HEK293 (cell line): ENCODE results near the gene AK6.

Experiments used
- GFI1B ChIP-seq: fragments of 450-650 bp; formaldehyde crosslinking; IDR thresholded peaks from 2 replicates; pipeline ENCODE4 v1.5.1; 2016; ENCODE audit warnings: missing biosample characterization, missing genetic modification characterization
- KLF17 ChIP-seq: fragments of 450-650 bp; formaldehyde crosslinking; IDR thresholded peaks from 2 replicates; pipeline ENCODE4 v1.5.1; 2016; ENCODE audit warnings: missing biosample characterization, missing genetic modification characterization
- KLF8 ChIP-seq: fragments of 450-650 bp; formaldehyde crosslinking; IDR thresholded peaks from 2 replicates; pipeline ENCODE4 v1.5.1; 2016; ENCODE audit warnings: missing biosample characterization, missing genetic modification characterization
- RBAK ChIP-seq: fragments of 450-650 bp; formaldehyde crosslinking; IDR thresholded peaks from 2 replicates; pipeline ENCODE4 v1.5.1; 2016; ENCODE audit warnings: missing biosample characterization, missing genetic modification characterization
- SETDB1 ChIP-seq: IDR thresholded peaks from one replicate; pipeline ENCODE4 v1.6.1; 2017; ENCODE audit warnings: mild to moderate bottlenecking, low read length, moderate library complexity, mixed read lengths; ENCODE audit not compliant: insufficient read length
- TCF7L2 ChIP-seq: IDR thresholded peaks from 2 replicates; pipeline ENCODE4 v1.6.1; 2011; ENCODE audit warnings: low read depth, mild to moderate bottlenecking, inconsistent platforms, low read length, moderate library complexity, borderline replicate concordance
- ZFP41 ChIP-seq: fragments of 450-650 bp; formaldehyde crosslinking; IDR thresholded peaks from 2 replicates; pipeline ENCODE4 v1.5.1; 2016; ENCODE audit warnings: missing biosample characterization, missing genetic modification characterization, borderline replicate concordance
- ZNF10 ChIP-seq: fragments of 450-650 bp; formaldehyde crosslinking; IDR thresholded peaks from 2 replicates; pipeline ENCODE4 v1.5.1; 2017; ENCODE audit warnings: missing biosample characterization, missing genetic modification characterization
- ZNF121 ChIP-seq: fragments of 450-650 bp; formaldehyde crosslinking; IDR thresholded peaks from 2 replicates; pipeline ENCODE4 v1.5.1; 2016; ENCODE audit warnings: missing biosample characterization, missing genetic modification characterization
- ZNF133 ChIP-seq: fragments of 450-650 bp; formaldehyde crosslinking; IDR thresholded peaks from 2 replicates; pipeline ENCODE4 v1.5.1; 2016; ENCODE audit warnings: missing biosample characterization, missing genetic modification characterization
- ZNF174 ChIP-seq: fragments of 450-650 bp; formaldehyde crosslinking; IDR thresholded peaks from 2 replicates; pipeline ENCODE4 v1.5.0; 2017; ENCODE audit warnings: missing biosample characterization, mild to moderate bottlenecking, missing genetic modification characterization
- ZNF214 ChIP-seq: fragments of 450-650 bp; formaldehyde crosslinking; IDR thresholded peaks from 2 replicates; pipeline ENCODE4 v1.5.1; 2017; ENCODE audit warnings: missing biosample characterization, mild to moderate bottlenecking, missing genetic modification characterization, borderline replicate concordance
- ZNF239 ChIP-seq: fragments of 450-650 bp; formaldehyde crosslinking; IDR thresholded peaks from 2 replicates; pipeline ENCODE4 v1.5.1; 2016; ENCODE audit warnings: missing biosample characterization, missing genetic modification characterization
- ZNF324 ChIP-seq: fragments of 450-650 bp; formaldehyde crosslinking; IDR thresholded peaks from 2 replicates; pipeline ENCODE4 v1.5.1; 2016; ENCODE audit warnings: missing biosample characterization, missing genetic modification characterization
- ZNF335 ChIP-seq: fragments of 450-650 bp; formaldehyde crosslinking; conservative IDR thresholded peaks from 2 replicates; pipeline ENCODE4 v1.5.1; 2016; ENCODE audit warnings: missing biosample characterization, missing genetic modification characterization
- ZNF510 ChIP-seq: fragments of 450-650 bp; formaldehyde crosslinking; IDR thresholded peaks from 2 replicates; pipeline ENCODE4 v1.5.1; 2018; ENCODE audit warnings: mild to moderate bottlenecking, missing genetic modification characterization, missing biosample characterization; ENCODE audit not compliant: insufficient replicate concordance
- ZNF513 ChIP-seq: fragments of 450-650 bp; IDR thresholded peaks from 2 replicates; pipeline ENCODE4 v1.5.1; 2018; ENCODE audit warnings: missing biosample characterization, missing genetic modification characterization
- ZNF530 ChIP-seq: fragments of 450-650 bp; formaldehyde crosslinking; IDR thresholded peaks from 2 replicates; pipeline ENCODE4 v1.5.1; 2016; ENCODE audit warnings: low read depth, missing biosample characterization, missing genetic modification characterization
- ZNF621 ChIP-seq: fragments of 450-650 bp; formaldehyde crosslinking; IDR thresholded peaks from 2 replicates; pipeline ENCODE4 v1.5.1; 2017; ENCODE audit warnings: missing biosample characterization, missing genetic modification characterization
- ZNF623 ChIP-seq: fragments of 450-650 bp; formaldehyde crosslinking; IDR thresholded peaks from 2 replicates; pipeline ENCODE4 v1.5.1; 2016; ENCODE audit warnings: missing biosample characterization, missing genetic modification characterization
- TF ChIP-seq, protein P1 (sequence below): fragments of 450-650 bp; formaldehyde crosslinking; IDR thresholded peaks from 2 replicates; pipeline ENCODE4 v1.5.1; 2016; ENCODE audit warnings: missing biosample characterization, missing genetic modification characterization, low read depth
- TF ChIP-seq, protein P2 (sequence below): fragments of 450-650 bp; formaldehyde crosslinking; IDR thresholded peaks from 2 replicates; pipeline ENCODE4 v1.5.1; 2016; ENCODE audit warnings: missing biosample characterization, missing genetic modification characterization
- TF ChIP-seq, protein P3 (sequence below): fragments of 450-650 bp; formaldehyde crosslinking; IDR thresholded peaks from 2 replicates; pipeline ENCODE4 v1.5.1; 2016; ENCODE audit warnings: missing biosample characterization, missing genetic modification characterization, borderline replicate concordance
- TF ChIP-seq, protein P4 (sequence below): fragments of 450-650 bp; formaldehyde crosslinking; IDR thresholded peaks from 2 replicates; pipeline ENCODE4 v1.5.1; 2017; ENCODE audit warnings: missing biosample characterization, missing genetic modification characterization

The AK6 gene

DNA sequence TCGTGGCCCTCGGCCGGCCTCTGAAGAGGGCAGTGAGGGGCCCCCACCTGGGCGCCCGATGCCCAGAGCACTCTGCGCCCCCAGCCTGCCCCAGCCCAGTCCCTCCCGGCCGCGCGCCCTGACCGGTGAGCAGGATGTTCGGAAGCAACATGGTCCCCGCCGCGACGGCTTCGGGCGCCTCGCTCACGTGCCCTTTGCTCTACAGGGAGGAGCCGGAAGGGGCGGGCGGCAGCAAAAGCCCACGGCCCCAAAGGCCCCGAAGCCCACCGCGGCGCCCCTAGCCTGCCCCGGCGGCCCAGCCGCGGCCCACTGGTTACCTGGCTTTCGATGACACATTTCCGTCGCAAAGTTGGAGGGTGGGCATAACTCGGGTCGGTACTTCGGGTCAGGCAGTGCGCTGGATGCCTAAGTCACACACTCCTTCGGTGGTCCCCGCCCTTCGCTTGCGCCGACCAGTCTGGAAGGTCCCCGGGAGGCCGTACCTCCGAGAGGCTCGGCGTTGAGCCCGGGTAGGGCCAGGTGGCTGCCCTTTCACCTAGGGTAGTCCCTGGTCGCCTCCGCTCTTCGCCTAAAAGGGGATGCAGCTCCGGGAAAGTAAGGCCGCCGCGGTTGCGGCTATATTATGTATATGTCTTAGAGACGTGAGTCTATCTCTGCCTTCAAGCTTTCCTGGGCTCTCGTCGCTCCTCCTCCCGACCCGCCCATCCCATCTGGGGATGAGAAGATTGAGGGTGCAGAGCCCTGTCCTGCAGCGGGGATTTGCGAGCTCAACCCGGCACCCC is at the start of gene AK6, which contains the start of the genes RAD17 and TAF9 (continued):
- TF ChIP-seq ZNF174 (no peak), ZNF623 (tag by site-specific recombination) (0 out of 2 replicates have a peak, but pooled peaks have one; percentile 43), ZNF335 (tag by site-specific recombination) (peak; percentile 100), ZNF510 (no peak), ZNF621 (tag by site-specific recombination) (no peak), ZFP41 (tag by site-specific recombination) (no peak), ZNF133 (tag by site-specific recombination) (no peak), RBAK (tag by site-specific recombination) (no peak), ZNF513 (tag by site-specific recombination) (no peak), GFI1B (no peak), ZNF121 (no peak), SETDB1 (no peak), ZNF530 (tag by site-specific recombination) (0 out of 2 replicates have a peak, but pooled peaks have one; percentile 31), TCF7L2 (no peak), ZNF324 (tag by site-specific recombination) (peak; percentile 74), ZNF239 (tag by site-specific recombination) (no peak), ZNF214 (no peak), KLF17 (tag by site-specific recombination) (peak; percentile 97), ZNF10 (peak; percentile 17; the same call in 1 of the 2 replicates), KLF8 (peak; percentile 97)
- TF ChIP-seq, protein P1, sequence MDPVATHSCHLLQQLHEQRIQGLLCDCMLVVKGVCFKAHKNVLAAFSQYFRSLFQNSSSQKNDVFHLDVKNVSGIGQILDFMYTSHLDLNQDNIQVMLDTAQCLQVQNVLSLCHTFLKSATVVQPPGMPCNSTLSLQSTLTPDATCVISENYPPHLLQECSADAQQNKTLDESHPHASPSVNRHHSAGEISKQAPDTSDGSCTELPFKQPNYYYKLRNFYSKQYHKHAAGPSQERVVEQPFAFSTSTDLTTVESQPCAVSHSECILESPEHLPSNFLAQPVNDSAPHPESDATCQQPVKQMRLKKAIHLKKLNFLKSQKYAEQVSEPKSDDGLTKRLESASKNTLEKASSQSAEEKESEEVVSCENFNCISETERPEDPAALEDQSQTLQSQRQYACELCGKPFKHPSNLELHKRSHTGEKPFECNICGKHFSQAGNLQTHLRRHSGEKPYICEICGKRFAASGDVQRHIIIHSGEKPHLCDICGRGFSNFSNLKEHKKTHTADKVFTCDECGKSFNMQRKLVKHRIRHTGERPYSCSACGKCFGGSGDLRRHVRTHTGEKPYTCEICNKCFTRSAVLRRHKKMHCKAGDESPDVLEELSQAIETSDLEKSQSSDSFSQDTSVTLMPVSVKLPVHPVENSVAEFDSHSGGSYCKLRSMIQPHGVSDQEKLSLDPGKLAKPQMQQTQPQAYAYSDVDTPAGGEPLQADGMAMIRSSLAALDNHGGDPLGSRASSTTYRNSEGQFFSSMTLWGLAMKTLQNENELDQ (tag by site-specific recombination): no peak
- TF ChIP-seq, protein P2, sequence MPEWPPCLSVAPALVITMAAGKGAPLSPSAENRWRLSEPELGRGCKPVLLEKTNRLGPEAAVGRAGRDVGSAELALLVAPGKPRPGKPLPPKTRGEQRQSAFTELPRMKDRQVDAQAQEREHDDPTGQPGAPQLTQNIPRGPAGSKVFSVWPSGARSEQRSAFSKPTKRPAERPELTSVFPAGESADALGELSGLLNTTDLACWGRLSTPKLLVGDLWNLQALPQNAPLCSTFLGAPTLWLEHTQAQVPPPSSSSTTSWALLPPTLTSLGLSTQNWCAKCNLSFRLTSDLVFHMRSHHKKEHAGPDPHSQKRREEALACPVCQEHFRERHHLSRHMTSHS (tag by site-specific recombination): no peak
- TF ChIP-seq, protein P3, sequence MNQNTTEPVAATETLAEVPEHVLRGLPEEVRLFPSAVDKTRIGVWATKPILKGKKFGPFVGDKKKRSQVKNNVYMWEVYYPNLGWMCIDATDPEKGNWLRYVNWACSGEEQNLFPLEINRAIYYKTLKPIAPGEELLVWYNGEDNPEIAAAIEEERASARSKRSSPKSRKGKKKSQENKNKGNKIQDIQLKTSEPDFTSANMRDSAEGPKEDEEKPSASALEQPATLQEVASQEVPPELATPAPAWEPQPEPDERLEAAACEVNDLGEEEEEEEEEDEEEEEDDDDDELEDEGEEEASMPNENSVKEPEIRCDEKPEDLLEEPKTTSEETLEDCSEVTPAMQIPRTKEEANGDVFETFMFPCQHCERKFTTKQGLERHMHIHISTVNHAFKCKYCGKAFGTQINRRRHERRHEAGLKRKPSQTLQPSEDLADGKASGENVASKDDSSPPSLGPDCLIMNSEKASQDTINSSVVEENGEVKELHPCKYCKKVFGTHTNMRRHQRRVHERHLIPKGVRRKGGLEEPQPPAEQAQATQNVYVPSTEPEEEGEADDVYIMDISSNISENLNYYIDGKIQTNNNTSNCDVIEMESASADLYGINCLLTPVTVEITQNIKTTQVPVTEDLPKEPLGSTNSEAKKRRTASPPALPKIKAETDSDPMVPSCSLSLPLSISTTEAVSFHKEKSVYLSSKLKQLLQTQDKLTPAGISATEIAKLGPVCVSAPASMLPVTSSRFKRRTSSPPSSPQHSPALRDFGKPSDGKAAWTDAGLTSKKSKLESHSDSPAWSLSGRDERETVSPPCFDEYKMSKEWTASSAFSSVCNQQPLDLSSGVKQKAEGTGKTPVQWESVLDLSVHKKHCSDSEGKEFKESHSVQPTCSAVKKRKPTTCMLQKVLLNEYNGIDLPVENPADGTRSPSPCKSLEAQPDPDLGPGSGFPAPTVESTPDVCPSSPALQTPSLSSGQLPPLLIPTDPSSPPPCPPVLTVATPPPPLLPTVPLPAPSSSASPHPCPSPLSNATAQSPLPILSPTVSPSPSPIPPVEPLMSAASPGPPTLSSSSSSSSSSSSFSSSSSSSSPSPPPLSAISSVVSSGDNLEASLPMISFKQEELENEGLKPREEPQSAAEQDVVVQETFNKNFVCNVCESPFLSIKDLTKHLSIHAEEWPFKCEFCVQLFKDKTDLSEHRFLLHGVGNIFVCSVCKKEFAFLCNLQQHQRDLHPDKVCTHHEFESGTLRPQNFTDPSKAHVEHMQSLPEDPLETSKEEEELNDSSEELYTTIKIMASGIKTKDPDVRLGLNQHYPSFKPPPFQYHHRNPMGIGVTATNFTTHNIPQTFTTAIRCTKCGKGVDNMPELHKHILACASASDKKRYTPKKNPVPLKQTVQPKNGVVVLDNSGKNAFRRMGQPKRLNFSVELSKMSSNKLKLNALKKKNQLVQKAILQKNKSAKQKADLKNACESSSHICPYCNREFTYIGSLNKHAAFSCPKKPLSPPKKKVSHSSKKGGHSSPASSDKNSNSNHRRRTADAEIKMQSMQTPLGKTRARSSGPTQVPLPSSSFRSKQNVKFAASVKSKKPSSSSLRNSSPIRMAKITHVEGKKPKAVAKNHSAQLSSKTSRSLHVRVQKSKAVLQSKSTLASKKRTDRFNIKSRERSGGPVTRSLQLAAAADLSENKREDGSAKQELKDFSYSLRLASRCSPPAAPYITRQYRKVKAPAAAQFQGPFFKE (tag by site-specific recombination): no peak
- TF ChIP-seq, protein P4, sequence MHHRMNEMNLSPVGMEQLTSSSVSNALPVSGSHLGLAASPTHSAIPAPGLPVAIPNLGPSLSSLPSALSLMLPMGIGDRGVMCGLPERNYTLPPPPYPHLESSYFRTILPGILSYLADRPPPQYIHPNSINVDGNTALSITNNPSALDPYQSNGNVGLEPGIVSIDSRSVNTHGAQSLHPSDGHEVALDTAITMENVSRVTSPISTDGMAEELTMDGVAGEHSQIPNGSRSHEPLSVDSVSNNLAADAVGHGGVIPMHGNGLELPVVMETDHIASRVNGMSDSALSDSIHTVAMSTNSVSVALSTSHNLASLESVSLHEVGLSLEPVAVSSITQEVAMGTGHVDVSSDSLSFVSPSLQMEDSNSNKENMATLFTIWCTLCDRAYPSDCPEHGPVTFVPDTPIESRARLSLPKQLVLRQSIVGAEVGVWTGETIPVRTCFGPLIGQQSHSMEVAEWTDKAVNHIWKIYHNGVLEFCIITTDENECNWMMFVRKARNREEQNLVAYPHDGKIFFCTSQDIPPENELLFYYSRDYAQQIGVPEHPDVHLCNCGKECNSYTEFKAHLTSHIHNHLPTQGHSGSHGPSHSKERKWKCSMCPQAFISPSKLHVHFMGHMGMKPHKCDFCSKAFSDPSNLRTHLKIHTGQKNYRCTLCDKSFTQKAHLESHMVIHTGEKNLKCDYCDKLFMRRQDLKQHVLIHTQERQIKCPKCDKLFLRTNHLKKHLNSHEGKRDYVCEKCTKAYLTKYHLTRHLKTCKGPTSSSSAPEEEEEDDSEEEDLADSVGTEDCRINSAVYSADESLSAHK (tag by site-specific recombination): no peak
